AML-193 (cell line): Measurements from ENCODE around the gene TREM1.
A peak's percentile ranks its signal among the peaks of the same experiment; 100 is the strongest.

Experiments
- DNase-seq, 2 experiments: peaks; one replicate each; lab custom pipeline; 2025; lab: John Stamatoyannopoulos, UW

Gene TREM1

DNA sequence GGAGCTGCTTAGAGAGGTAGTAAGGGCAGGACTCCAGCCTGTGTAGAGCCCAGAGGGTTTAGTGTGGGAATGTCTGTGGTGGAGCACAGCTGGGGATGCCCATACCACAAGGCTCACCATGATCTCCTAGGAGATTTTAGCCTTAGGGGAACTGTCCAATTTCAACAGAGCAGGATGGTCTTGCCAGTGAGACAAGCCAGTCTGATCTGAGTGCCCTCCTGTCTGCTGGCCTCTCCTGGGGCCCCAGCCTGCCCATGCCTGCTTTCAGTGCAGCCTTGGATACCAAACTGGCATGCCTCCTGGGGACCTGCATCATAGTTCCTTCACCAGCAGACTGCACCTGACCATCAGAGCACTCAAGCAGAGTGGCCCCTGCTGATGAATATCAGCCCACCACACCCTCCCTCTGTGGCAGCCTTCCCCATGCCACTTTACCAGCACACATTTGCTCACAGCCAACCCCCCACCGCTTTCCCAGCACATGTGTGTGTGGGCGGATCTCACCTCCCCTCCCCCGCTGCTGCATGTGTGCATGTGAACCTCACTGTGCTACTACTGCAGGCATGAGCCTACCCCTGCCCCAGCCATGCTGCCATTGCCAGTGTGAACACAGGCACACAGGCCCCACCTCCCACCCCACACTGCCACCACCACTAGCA is 7.9 kb upstream of the TREM1 start:
- DNase-seq: no peak

DNA sequence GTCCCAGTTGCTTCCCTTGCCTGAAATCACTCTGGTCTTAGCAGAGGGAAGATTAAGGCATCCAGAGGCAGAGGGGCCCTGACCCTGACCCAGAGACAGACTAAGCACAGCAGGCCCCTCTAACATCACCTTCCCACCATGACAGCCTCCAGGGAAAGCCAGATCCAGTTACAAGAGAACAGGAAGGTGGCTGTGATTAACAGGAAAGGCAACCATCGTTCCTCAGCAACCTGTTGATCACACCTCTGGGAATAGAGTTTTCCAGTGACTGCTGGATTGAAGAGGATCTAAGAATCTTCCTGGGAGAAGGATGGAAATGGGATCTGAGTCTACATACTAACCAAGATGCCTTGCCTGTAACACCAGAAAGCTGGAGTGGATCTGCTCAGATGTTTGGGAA is 5.2 kb upstream of the TREM1 start:
- no peak for DNase-seq

DNA sequence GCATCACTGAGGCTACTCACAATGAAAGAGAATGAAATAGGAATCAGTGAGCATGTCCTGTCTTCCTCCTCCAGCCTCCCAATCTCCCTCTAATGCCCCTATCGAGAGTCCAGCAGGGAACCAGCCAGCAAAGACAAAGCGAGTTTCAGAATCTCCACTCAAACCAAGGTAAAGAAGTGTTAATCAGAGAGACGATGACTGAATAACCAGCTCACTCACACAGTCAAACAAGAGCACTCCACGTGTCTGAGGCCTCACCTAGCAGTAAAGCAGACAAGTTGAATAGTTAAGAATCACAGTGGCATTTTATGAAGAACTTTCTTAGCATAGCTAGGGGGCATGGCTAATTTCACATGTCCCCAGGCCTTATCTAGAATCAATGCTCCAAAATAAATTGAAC is 3.3 kb upstream of the TREM1 start:
- no peak for DNase-seq

DNA sequence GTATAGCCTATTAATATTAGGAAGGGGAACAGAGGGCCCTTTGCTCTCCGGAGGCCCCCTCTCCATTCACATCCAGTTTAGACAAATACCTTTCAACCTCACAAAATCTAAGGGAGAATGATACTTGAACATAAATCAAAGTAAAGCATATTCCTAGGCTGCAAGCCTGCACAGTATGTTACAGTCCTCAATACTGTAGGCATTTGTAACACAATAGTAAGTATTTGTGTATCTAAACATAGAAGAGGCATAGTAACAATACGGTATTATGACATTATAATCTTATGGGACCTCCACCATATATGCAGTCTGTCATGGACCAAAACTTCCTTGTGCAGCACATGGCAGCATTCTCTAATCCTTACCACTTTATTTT is 2.3 kb upstream of the TREM1 start:
- DNase-seq: no peak

DNA sequence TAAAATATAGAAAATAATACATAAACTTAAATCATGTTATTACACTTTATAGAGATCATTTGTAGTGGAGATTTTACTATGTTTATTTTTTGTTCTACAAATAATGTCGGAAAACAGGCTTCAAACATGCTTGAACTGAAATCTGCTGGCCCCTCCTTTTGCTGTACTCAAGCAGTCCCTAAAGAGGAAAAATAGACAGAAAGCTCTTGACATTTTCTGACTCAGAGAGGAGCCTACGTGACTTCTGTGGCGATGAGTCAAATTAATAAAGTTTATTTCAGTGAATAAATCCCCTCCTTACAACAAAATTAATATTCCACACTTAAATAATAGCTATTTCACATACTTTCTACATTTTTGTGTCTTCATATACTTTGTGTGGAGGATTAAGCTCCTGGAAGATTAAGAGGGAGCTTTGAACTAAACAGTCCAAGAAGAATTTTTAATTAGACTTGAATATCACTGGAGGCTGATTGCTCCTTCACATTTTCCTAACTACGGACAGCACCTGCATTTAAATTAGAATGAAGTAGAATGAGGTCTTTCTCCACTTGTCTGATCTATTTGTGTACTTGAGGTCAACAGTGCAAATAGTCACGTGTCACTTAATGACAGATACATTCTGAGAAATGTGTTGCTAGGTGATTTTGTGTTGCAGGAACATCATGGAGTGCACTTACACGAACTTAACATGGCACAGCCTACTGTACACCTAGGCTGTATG is 1.7 kb upstream of the TREM1 start:
- DNase-seq: no peak

DNA sequence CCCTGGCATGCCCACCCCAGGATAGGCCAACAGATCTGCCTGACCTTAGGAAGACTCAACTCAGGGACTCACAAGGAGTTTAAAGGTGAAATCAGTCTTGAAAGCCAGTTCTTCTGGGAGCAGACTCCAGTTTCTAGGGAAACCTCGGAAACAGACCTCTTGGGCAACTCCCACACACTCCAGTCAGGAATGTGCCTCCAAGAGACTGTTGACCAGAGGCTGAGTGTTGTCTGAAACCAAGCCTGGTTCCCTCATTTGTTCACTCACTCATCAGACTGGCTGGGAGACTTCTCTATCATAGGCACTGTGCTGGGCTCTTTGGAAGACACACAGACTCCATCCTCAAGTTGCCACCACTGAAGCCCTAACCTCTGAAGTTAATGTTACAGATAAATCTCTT is 1.8 kb downstream of the TREM1 start:
- DNase-seq: no peak

DNA sequence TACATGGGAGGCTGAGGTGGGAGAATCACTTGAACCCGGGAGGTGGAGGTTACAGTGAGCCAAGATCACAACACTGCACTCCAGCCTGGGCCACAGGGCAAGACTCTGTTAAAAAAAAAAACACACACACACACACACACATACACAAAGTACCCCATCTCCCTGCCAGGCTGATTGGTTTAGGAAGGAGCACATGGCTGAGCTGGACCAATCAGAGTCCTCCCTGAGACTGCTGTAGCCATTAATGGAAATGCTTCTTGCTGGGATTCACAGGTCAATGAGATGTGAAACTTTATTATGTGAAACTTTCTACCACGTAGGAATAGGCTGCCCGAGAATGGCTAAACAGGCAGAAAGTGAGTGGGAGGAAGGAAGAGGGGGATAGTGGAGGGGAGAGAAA is 2.9 kb downstream of the TREM1 start:
- DNase-seq: no peak

DNA sequence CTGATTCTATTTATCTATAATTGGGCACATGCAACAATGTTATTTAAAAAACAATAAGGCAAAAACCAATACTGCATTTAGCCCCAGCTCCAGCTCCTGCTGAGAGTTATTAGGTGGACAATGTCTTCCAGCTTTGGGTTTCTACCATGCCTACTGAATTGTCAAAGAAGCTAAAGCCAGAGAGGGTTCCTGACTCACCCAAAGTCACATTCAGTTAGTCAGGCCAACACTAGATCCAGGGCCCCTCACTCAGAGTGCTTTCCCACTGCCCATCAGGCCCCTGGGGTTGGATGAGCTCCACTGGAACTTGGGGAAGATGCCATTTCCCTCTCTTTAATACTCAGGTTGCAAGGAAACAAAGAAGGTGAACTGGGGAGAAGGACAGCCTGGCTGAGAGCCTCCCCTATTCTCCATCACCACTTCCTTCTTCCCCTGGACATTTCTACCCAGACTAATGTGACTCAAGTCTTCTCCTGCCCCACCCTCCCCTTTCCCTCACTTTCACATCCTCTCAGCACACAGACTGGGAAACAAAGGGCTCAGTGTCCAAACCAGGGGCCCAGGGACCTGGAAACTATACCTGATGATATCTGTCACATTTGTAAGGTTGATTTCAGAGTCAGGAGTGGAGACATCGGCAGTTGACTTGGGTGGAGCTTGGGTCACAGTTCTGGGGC is 6.0 kb downstream of the TREM1 start:
- no peak for DNase-seq

DNA sequence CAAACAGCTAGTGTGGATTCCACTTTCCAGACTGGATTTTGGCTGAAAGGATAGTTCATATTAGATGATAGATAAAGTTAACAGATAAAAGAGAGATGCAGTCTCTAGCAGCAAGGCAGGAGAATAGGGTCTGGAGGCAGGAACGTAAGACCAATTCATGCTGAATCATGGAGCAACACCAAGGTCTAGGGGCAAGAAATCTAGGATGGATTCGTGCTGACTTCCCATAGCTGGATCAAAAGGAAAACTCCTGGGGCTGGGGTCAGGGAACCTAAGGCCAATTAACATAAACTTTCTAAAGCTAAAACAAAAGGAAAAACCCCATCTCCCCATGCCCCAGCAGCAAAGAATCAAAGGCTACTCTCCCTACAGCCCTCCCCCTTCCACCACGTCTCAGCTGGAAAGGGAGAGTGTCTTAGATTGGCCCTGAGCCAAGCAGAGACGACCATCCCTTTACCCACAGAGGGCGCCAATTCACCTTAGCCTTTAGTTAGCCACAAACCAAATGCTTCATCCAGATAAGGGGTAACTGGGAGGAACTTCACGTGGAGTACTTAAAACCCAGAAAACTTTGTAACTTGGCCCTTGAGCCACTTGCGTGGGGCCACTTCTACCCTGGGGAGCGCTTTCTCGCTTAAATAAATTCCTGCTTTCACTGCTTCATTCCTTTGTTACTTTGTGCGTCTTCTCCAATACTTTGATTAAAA is 7.6 kb downstream of the TREM1 start:
- DNase-seq: peak; percentile 88 to 91

DNA sequence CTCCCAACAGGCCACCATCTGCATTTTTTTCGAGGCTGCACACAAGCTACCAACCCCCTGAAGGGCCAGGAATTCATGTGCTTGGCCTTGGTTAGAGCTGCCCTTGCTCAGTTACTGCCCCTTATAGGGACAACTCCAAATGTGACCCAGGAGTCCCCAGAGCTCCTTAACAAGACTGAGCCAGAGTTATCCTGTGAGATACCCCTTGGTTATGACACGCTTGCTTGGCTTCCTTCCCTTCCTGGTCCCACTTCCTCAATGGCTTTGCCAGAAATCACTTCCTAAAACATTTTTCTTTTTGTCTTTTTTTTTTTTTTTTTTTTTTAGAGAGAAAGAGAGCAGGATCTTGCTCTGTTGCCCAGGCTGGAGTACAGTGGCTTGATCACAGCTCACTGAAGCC is 8.9 kb downstream of the TREM1 start:
- DNase-seq: peak in 1 of 2 experiments; percentile 24

DNA sequence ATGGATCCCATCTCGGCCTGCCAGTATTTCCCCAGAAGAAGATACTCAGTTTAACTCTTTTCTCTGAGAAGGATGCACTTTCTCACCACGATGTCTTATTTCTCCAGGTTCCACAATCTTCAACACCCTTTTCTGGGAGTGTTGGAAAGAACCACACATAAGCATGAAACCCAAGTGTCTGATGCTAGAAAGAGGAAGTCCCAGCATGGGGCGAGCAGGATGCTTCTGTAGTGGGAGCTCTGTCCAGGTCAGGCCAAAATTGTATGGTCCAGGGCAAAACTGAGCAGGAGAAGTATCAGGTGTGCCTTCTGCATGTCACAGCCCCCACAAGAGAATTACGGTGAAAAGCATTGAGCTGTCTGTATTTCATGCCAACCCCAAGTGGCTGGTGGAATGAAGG is 11.0 kb downstream of the TREM1 start:
- DNase-seq: peak in 1 of 2 experiments; percentile 21

DNA sequence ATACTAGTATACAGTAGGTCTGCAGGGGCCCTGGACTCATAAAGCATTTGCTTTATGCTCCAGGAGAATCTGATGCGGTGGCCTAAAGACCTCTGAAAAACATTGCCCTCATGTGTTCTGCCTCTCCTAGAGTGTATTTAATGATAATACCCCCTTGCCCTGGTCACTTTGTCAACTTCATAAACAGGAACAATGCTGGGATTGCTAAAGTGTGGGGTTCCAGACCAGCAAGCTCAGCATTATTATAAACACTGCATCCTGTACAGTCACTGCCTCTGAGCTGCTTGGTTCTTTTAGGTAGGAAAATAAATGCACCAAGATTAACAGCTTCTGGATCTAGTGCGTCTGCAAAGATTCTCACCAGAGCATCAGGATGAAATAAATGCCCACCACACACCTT is 12.2 kb downstream of the TREM1 start:
- DNase-seq: peak in 1 of 2 experiments; percentile 12

DNA sequence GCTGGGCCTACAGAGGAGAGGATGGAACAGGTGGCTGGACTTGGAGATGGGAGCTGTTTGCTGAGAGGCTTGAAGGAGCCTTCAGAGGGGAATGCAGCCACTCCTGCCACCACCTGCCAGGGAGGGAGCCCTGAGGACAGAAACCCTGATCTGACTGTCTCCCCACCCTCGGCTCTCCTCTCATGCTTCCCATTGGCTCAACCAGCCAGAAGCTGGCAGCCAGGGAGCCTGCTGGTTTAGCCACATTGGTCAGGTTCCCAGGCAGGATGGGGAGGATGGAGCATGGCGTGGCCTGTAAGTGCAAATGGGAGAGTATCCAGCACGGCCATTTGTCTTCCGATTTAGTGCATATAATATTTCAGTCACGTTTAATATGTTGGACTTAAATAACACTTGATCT is 12.8 kb downstream of the TREM1 start:
- no peak for DNase-seq

DNA sequence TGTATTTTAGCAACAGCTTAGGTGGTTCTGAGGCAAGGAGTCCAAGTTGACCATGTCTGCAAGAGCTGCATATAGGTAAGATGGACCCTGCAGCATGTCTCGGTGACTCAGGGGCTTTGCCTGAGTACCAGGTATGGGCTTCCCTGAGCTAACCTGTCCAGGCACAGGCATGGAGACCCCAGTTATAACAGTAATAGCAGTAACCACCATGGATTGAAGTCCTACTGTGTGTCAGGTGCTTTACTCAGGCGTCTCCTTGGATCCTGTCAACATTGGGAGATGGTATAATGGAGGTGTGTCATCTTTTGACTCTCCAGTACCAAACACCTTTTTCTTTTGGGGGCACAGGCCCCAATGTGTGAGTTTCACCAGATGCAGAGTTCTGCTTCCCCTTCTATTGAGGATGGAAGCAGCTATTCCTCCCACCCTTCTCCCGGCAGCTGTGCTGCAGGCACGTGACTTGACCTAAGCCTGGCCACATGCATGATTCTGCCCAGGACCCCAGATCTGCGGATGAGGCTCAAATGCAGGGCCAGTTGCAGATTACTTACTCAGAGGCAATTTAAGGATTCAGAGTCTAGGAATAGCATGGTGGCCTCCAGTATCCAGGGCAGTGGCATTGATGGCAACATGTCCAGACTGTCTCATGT is 13.8 kb downstream of the TREM1 start:
- DNase-seq: no peak

DNA sequence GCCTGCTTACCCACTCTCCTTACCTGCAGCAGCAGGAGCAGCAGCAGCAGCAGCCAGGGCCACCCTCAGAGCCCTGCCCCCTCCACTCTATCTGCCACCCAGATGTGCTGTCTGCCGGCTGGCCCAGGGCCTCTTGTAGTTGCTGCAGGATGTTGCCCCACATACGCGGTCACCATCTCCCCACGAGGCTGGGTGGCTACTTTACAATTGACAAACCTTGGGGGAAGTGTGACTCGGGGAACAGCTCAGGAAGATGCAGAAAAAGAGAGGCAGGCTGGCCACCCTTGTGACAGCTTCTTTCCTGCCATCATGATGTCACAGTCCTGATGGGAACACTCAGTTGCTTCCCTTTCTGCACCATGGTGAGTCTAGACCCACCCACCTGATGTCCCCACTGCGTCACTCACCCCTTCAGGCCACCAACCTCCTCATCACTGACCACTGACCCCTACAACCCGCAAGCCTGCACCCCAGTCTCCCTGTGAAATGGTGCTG is 14.5 kb downstream of the TREM1 start:
- DNase-seq: peak; percentile 100

DNA sequence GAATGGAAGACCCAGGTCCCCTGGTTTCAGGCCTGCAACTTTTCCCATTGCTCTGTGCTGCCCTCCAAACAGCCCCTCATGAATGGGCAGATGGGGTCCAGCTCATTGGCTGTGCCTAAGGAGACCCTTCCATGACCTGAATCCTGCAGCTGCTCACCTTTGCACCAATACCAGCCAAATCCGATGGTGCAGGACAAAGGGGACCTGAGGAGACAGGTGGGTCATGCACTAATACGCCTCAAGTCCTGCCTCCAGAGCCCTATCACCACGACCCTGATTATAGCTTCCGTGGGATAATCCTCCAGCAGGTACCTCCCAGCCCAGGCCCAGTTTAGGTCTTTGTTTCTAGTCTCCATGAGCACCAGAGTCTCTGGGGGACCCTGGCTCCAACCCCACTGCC is 16.8 kb downstream of the TREM1 start:
- DNase-seq: no peak

DNA sequence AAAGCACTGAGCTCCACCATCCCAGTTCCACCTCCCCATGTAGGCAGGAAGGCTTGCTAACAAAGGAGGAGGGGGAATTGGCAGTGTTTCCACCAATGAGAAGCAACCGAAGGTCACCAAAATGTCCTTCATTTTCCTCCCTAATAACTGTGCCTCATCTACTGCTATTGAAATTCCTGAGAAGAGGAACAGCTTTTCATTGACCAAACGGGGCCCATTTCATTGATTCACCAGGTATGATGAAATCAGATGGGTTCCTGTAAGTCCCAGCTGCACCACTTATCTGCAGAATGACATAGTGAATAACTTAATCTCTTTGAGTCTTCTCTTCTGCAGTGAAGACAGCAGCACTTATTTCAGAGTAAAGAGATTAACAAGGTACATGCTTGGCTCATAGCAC is 17.3 kb downstream of the TREM1 start:
- DNase-seq: peak; percentile 12 to 15

DNA sequence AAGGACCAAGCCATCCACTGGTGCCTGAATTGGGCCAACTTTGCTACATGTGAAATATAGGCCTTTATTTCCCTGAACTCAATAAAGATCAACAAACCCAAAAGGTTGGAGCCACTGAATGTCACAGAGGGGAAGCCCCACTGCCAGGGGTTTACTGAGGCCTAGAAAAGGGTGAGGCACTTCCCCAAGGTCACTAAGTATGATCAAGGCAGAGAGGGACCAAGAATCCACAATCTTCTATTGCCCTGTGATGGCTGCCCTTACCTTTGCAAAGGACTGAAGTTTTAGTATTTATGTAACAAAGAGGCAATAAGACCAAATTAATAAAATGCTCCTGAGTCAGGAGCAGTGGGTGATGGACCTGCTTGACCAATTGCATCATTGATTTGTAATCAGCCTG is 18.0 kb downstream of the TREM1 start:
- DNase-seq: no peak

DNA sequence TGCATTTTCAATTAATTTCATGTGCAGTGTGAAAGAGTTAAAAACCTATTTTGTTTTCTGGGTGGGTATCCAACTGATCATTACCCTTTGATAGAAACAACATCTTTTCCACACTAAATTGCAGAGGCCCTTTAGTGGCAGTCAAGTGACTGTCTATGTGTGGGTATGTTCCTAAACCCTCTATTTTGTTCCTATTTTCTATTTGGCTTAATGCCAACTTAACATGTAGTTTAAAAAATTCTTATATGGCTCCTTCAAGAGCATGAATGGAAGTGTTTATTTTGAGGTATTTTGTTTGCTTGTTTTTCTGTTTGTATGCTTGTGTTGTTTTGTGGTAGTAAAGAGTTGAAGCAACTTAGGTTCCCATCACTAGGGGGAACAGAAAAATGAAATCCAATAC is 19.9 kb downstream of the TREM1 start:
- no peak for DNase-seq

DNA sequence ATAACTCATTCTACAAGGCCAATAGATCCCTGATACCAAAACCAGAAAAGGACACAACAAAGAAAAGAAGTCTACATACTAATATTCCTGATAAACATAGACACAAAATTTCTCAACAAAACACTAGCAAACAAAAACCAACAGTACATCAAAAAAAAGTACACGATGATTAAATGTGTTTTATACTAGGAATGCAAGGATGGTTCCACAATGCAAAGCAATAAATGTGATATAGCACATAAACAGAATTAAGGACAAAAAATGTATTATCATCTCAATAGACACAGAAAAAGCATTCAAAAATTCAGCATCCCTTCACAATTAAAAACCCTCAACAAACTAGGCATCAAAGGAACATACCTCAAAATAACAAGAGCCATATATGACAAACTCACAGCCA is 23.2 kb downstream of the TREM1 start:
- no peak for DNase-seq

DNA sequence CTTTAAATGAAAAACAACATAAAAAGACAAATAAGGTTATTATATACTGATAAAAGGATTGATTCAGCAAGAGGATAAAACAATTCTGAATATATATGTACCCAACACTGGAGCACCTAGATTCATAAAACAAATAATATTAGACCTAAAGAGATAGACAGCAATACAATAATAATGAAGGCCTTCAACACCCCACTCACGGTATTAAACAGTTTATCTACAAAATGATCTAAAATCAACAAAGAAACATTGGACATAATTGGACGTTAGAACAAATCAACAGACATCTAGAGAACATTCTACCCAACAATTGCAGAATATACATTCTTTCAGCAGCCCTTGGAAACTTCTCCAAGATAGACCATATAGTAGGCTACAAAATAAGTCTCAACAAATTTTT is 24.1 kb downstream of the TREM1 start:
- DNase-seq: no peak

DNA sequence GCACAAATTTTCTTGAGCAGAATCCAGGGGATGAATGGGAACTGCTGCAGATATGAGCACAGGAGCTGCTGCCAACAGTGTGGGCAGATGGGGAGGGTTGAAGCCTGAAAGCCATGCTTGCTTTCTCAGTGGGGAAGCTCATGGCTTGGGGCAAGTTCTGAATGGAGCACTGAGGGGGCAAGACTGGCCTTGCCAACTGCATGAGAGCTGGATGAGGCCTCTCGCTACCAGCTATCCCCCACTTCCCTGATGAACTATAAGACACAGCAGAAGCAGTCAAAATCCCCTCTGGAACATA is 28.3 kb downstream of the TREM1 start:
- DNase-seq: no peak
